CD4-positive, alpha-beta memory T cell (primary cell): ENCODE results near the gene TMEFF2. TPM values are rescaled to one million over a fixed set of nuclear protein-coding genes. Genes with fewer than 3 reads are reported as not detected.

Experiments
- CTCF ChIA-PET: fragments of 350-600 bp; sonication (Branson Sonifier 250); formaldehyde crosslinking; loops from one replicate; lab custom pipeline; 2021; ENCODE audit warnings: inconsistent platforms; ENCODE audit not compliant: partially characterized antibody; lab: Charles Lee
- POLR2A ChIA-PET: fragments of 350-600 bp; sonication (Branson Sonifier 250); formaldehyde crosslinking; loops from one replicate; lab custom pipeline; 2021; ENCODE audit not compliant: partially characterized antibody; lab: Charles Lee
- DNase-seq, 5 donors: peaks; one replicate each; pipeline versions ENCODE4 v3.0.0 to v3.0.0-alpha.2; 2020 to 2022; ENCODE audit warnings: mixed read lengths in 1 of 5
- H3K27ac ChIP-seq: one replicate; pipeline ENCODE4 v1.7.0; 2013; ENCODE audit warnings: low read depth, low read length
- H3K27me3 ChIP-seq: 2 replicates; pipeline ENCODE4 v1.7.0; 2013; ENCODE audit warnings: mild to moderate bottlenecking, low read length, moderate library complexity; ENCODE audit not compliant: insufficient read depth
- H3K36me3 ChIP-seq: 2 replicates; pipeline ENCODE4 v1.7.0; 2013; ENCODE audit warnings: mild to moderate bottlenecking, low read length, moderate library complexity; ENCODE audit not compliant: insufficient read depth
- H3K4me1 ChIP-seq: 2 replicates; pipeline ENCODE4 v1.7.0; 2013; ENCODE audit warnings: mild to moderate bottlenecking, low read length, moderate library complexity; ENCODE audit not compliant: insufficient read depth
- H3K4me3 ChIP-seq, 2 donors: one replicate each; pipeline ENCODE4 v1.7.0; 2013; ENCODE audit warnings: low read length in 2 of 2, mild to moderate bottlenecking in 1 of 2
- H3K9me3 ChIP-seq, 2 donors: one replicate each; pipeline ENCODE4 v1.7.0; 2013; ENCODE audit warnings: low read length in 2 of 2, control low read depth in 1 of 2; ENCODE audit not compliant: control insufficient read depth in 1 of 2
- H3K27ac Mint-ChIP-seq, 7 donors: one replicate each; pipeline ENCODE4 v1.8.0; 2020 to 2021; ENCODE audit warnings: mixed read lengths in 7 of 7, mild to moderate bottlenecking in 6 of 7, inconsistent platforms in 3 of 7, moderate library complexity in 3 of 7
- H3K27me3 Mint-ChIP-seq, 2 donors: one replicate each; pipeline ENCODE4 v1.8.0; 2020 to 2021; ENCODE audit warnings: mixed read lengths in 2 of 2
- H3K36me3 Mint-ChIP-seq, 2 donors: one replicate each; pipeline ENCODE4 v1.8.0; 2020 to 2021; ENCODE audit warnings: mixed read lengths in 2 of 2, inconsistent platforms in 1 of 2, mild to moderate bottlenecking in 1 of 2
- H3K4me1 Mint-ChIP-seq, 4 donors: one replicate each; pipeline ENCODE4 v1.8.0; 2020 to 2021; ENCODE audit warnings: mixed read lengths in 4 of 4, mild to moderate bottlenecking in 1 of 4
- H3K4me3 Mint-ChIP-seq, 8 donors: one replicate each; pipeline ENCODE4 v1.8.0; 2020 to 2021; ENCODE audit warnings: mixed read lengths in 8 of 8, mild to moderate bottlenecking in 7 of 8, moderate library complexity in 6 of 8, inconsistent platforms in 3 of 8
- H3K9me3 Mint-ChIP-seq, 8 donors: one replicate each; pipeline ENCODE4 v1.8.0; 2020 to 2021; ENCODE audit warnings: mixed read lengths in 8 of 8, mild to moderate bottlenecking in 5 of 8, inconsistent platforms in 3 of 8, moderate library complexity in 1 of 8
- intact Hi-C: fragments of 100-400 bp; cut with micrococcal nuclease; formaldehyde crosslinking; loops from one replicate; pipeline ENCODE4 v1.15.1; 2023
- polyA plus RNA-seq, 2 donors: library from polyadenylated mRNA; unstranded; fragments of 300-500 nt; fragmentation: Illumina TruSeq; gene quantifications; one replicate each; pipeline ENCODE4 v1.2.3, GENCODE V29; 2021
- total RNA-seq, 2 experiments: library from RNA; stranded (reverse); gene quantifications; one replicate each; pipeline ENCODE4 v1.2.3, GENCODE V29; 2021

Gene TMEFF2
- total and polyA plus RNA-seq, 4 experiments from 2014 or later: not detected

DNA sequence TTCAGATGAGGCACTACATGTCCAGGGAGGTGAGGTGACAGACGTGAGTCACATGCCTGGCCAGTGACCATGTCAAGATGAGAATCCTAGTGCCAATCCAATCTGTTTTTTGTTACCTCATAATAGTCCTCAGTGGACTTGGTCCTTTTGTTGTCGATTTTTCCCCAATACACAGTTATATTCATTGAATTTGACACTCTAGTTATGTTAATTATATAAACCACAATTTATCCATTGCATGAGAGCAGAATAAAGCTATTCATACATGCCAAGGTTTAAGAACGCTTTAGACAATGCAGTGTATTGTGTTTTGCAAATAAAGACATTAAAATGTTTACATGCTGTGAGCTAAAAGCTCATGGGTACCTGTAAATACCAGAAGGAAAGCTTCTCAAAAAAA is 21.6 kb upstream of the TMEFF2 start:
- Mint-ChIP-seq H3K4me3 (no peak overlapping the region), H3K4me1 (no peaks in the 10 kb centered on the region), H3K27me3 (peaks cover 3 to 4% of the 10 kb centered on the region in 2 donors), H3K27ac (no peak overlapping the region), H3K36me3 (no peaks in the 10 kb centered on the region), H3K9me3 (peaks cover 0 to 2% (median 0%) of the 10 kb centered on the region in 8 donors)
- Histone ChIP-seq H3K4me1 (no peaks in the 10 kb centered on the region), H3K9me3 (no peaks in the 10 kb centered on the region), H3K27me3 (no peaks in the 10 kb centered on the region), H3K27ac (no peak overlapping the region), H3K36me3 (no peaks in the 10 kb centered on the region), H3K4me3 (no peak overlapping the region)
- POLR2A ChIA-PET: no interaction called here
- CTCF ChIA-PET: no interaction called here
- no peak for DNase-seq
- intact Hi-C loops: no loop called here

DNA sequence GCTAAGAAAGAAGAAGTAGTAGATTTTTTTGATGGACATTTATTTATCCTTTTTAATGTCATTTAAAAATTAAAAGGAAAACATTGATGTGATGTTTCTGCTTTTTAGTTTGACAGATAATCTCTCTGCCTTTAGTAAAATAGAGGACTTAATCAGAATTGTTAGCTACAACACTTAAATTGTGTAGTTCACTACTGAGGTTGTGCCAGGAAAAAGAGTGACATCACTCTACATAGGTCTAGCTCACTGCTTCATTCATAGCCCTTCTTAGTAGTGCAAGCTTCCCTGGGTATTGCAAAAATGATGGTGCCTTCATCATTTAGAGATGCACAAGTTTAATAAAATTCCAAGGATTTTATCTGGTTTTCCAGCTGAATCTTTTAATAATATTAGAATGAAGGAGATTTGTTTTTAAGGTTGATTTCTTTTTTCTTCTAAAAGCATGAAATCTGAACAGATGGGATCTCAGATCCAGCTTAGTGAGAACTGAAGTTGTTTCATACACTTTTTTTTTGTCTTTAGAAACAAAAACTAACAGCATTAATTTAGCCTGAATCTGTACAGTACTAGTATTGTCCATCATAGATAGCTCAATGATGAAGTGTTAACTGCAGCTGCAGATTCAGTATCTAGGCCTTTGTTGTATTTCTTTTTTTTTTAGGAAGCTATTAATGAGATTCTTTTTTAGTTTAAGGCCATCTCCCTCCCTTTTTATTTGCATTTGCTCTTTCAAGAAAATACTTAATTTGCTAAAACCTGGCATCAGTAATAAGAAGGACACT is 20.6 kb upstream of the TMEFF2 start:
- no peaks in the 10 kb centered on the region for H3K9me3 Mint-ChIP-seq
- DNase-seq: no peak
- Histone ChIP-seq H3K36me3 (no peaks in the 10 kb centered on the region), H3K27ac (no peak overlapping the region), H3K4me3 (no peak overlapping the region), H3K27me3 (no peaks in the 10 kb centered on the region), H3K9me3 (no peaks in the 10 kb centered on the region), H3K4me1 (no peaks in the 10 kb centered on the region)
- no peaks in the 10 kb centered on the region for H3K36me3 Mint-ChIP-seq
- POLR2A ChIA-PET: no interaction called here
- no peak overlapping the region for H3K27ac Mint-ChIP-seq
- H3K27me3 Mint-ChIP-seq: peaks cover 2 to 3% of the 10 kb centered on the region in 2 donors
- H3K4me3 Mint-ChIP-seq: no peak overlapping the region
- intact Hi-C loops: no loop called here
- CTCF ChIA-PET: no interaction called here
- no peaks in the 10 kb centered on the region for H3K4me1 Mint-ChIP-seq

DNA sequence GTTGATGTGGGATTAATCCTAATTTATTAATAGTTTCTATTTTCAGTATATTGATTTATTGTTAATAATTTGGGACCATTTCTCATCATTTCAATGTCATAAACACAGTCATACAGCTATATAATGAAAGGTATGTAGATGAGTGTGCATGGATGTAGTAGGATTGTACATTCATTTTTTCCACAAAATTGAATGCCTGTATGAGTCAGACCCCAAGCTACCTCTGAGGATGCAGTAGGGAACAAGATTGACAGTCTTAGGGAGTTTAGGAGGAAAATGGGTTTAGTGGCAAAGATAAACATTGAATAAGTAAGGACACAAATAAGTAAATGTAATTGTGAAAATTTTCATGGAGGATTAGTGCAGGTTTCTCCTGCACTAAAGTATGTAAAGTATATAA is 14.1 kb upstream of the TMEFF2 start:
- H3K36me3 Mint-ChIP-seq: no peaks in the 10 kb centered on the region
- ChIA-PET CTCF (no interaction called here), POLR2A (no interaction called here)
- H3K9me3 Mint-ChIP-seq: no peaks in the 10 kb centered on the region
- Histone ChIP-seq H3K4me1 (no peaks in the 10 kb centered on the region), H3K27me3 (no peaks in the 10 kb centered on the region), H3K36me3 (no peaks in the 10 kb centered on the region), H3K9me3 (no peaks in the 10 kb centered on the region), H3K4me3 (no peak overlapping the region), H3K27ac (no peak overlapping the region)
- no peak overlapping the region for H3K27ac Mint-ChIP-seq
- H3K4me1 Mint-ChIP-seq: no peaks in the 10 kb centered on the region
- peaks cover 1 to 6% of the 10 kb centered on the region in 2 donors for H3K27me3 Mint-ChIP-seq
- no peak for DNase-seq
- H3K4me3 Mint-ChIP-seq: no peak overlapping the region
- intact Hi-C loops: no loop called here

DNA sequence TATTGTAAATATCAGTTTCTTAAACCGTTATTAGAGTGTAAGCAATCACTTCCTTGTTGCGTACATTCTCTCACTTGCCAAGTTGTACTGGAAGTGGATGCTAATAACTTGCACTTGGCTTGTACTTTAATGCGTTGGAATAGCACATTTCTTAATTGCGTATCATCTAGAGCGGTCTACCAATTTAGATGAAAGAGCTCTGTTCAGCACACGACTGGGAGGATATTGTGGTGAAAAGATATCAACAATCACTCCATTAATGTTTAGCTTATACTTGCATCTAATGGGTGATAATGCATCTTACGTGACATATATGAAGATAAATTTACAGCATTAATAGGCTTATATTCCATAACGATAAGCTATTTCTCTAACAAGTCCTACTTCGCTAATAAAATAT is 11.7 kb upstream of the TMEFF2 start:
- Mint-ChIP-seq H3K27ac (no peak overlapping the region), H3K4me3 (no peak overlapping the region), H3K36me3 (no peaks in the 10 kb centered on the region), H3K27me3 (peaks cover 3 to 15% of the 10 kb centered on the region in 2 donors), H3K4me1 (no peaks in the 10 kb centered on the region), H3K9me3 (no peaks in the 10 kb centered on the region)
- POLR2A ChIA-PET: no interaction called here
- H3K36me3 ChIP-seq: no peaks in the 10 kb centered on the region
- H3K4me1 ChIP-seq: no peaks in the 10 kb centered on the region
- no peak for DNase-seq
- CTCF ChIA-PET: no interaction called here
- no peak overlapping the region for H3K4me3 ChIP-seq
- H3K27me3 ChIP-seq: no peaks in the 10 kb centered on the region
- intact Hi-C loops: no loop called here
- no peaks in the 10 kb centered on the region for H3K9me3 ChIP-seq
- no peak overlapping the region for H3K27ac ChIP-seq

DNA sequence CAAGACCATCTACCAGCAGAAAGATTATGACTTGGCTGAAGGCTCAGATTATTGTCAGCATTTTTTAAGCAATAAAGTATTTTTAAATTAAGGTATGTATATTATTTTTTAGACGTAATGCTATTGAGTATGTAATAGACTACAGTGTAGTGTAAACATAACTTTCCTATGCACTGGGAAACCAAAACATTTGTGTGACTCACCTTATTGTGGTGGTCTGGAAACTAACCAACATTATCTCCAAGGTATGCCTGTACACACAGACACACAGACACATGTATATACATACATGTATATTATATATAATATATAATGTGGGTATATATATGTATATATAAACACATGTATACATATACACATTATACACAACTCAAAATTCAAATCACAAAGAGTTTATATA is 9.1 kb upstream of the TMEFF2 start:
- no peak overlapping the region for H3K4me3 Mint-ChIP-seq
- DNase-seq: no peak
- H3K36me3 ChIP-seq: no peaks in the 10 kb centered on the region
- intact Hi-C loops: no loop called here
- no peak overlapping the region for H3K27ac ChIP-seq
- H3K27me3 ChIP-seq: no peaks in the 10 kb centered on the region
- no peaks in the 10 kb centered on the region for H3K4me1 ChIP-seq
- peaks cover 2 to 16% of the 10 kb centered on the region in 2 donors for H3K27me3 Mint-ChIP-seq
- no peaks in the 10 kb centered on the region for H3K4me1 Mint-ChIP-seq
- H3K4me3 ChIP-seq: no peak overlapping the region
- H3K36me3 Mint-ChIP-seq: no peaks in the 10 kb centered on the region
- CTCF ChIA-PET: no interaction called here
- H3K9me3 Mint-ChIP-seq: no peaks in the 10 kb centered on the region
- POLR2A ChIA-PET: no interaction called here
- no peaks in the 10 kb centered on the region for H3K9me3 ChIP-seq
- no peak overlapping the region for H3K27ac Mint-ChIP-seq

DNA sequence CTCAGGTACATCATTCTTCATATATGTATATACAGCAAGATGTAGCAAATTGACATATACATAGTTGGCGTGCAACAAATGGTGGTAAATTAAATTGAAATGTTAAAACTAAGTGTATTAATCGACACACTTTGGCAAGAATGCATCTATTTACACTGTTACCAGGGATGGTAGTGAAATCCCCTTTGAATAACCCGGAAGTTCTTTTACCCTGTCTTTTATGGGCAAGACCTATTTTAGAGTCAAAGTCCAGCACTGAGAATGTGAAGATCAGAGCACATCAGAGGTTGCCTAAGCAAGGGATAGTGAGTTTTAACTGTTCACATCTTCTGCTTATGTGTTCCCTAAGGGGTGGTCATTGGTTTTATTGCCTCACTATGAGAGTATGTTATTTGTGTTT is 7.6 kb upstream of the TMEFF2 start:
- POLR2A ChIA-PET: no interaction called here

DNA sequence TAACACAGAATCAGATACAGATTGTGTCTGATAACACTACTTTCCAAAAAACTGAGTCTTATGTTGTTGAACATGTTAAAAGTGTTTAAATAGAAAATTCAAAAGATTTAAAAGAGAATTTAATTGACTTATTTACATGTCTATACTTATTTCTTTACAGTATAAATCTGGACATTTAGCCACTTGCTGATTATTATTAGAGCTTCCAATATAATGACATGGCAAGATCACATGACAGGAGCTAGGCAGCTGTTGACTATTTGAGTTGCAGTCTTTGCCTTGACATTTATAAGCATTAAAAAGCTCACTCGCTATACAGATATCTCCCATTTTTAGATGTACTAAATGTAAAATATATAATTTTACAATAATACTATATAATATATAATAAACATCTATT is 6.4 kb upstream of the TMEFF2 start:
- intact Hi-C loops: no loop called here
- ChIA-PET POLR2A (no interaction called here), CTCF (no interaction called here)
- peaks cover 6 to 10% (median 8%) of the 10 kb centered on the region in 4 donors for H3K4me1 Mint-ChIP-seq
- H3K4me3 ChIP-seq: no peak overlapping the region
- DNase-seq: no peak
- H3K9me3 ChIP-seq: no peaks in the 10 kb centered on the region
- H3K36me3 ChIP-seq: no peaks in the 10 kb centered on the region
- H3K4me1 ChIP-seq: peaks cover 6% of the 10 kb centered on the region
- no peak overlapping the region for H3K4me3 Mint-ChIP-seq
- H3K9me3 Mint-ChIP-seq: no peaks in the 10 kb centered on the region
- no peak overlapping the region for H3K27ac Mint-ChIP-seq
- H3K27me3 Mint-ChIP-seq: peaks cover 16 to 30% of the 10 kb centered on the region in 2 donors
- H3K27me3 ChIP-seq: peaks cover 14% of the 10 kb centered on the region
- H3K36me3 Mint-ChIP-seq: no peaks in the 10 kb centered on the region
- no peak overlapping the region for H3K27ac ChIP-seq

More for the DNA sequence above, 7.6 kb upstream of the TMEFF2 start:
- H3K27ac ChIP-seq: no peak overlapping the region
- H3K36me3 ChIP-seq: no peaks in the 10 kb centered on the region
- Mint-ChIP-seq H3K4me3 (no peak overlapping the region), H3K36me3 (no peaks in the 10 kb centered on the region), H3K4me1 (no peaks in the 10 kb centered on the region), H3K27me3 (peaks cover 7 to 20% of the 10 kb centered on the region in 2 donors), H3K27ac (no peak overlapping the region), H3K9me3 (no peaks in the 10 kb centered on the region)
- no peaks in the 10 kb centered on the region for H3K4me1 ChIP-seq
- H3K9me3 ChIP-seq: no peaks in the 10 kb centered on the region
- H3K4me3 ChIP-seq: no peak overlapping the region
- CTCF ChIA-PET: no interaction called here
- intact Hi-C loops: no loop called here
- DNase-seq: no peak
- H3K27me3 ChIP-seq: peaks cover 3% of the 10 kb centered on the region
